Esophagus muscularis mucosa (tissue), 4 donors: Measurements from ENCODE around the gene PSMD7. TPM values are rescaled to one million over a fixed set of nuclear protein-coding genes. Genes with fewer than 3 reads are reported as not detected.

Source experiments
- DNase-seq: peaks from one replicate; pipeline ENCODE4 v3.0.0-alpha.2; 2017; ENCODE audit errors: extremely low spot score
- H3K27ac ChIP-seq, 4 donors: fragments of 200-600 bp; sonication (generic); replicated peaks in 1 of 4; 1 replicate in 3 of 4; 2 replicates in 1 of 4; pipeline ENCODE4 v1.5.1; 2016 to 2019; ENCODE audit warnings: mild to moderate bottlenecking in 1 of 4
- H3K27me3 ChIP-seq, 4 donors: fragments of 200-600 bp; sonication (generic); one replicate each; pipeline versions ENCODE4 v1.5.1 to v1.6.0; 2016 to 2019
- H3K36me3 ChIP-seq, 4 donors: fragments of 200-600 bp; sonication (generic); one replicate each; pipeline ENCODE4 v1.5.1; 2016 to 2019
- H3K4me1 ChIP-seq, 4 donors: fragments of 200-600 bp; sonication (generic); one replicate each; pipeline ENCODE4 v1.5.1; 2016 to 2019
- H3K4me3 ChIP-seq, 4 donors: fragments of 200-600 bp; sonication (generic); 1 replicate in 2 of 4; 2 replicates in 2 of 4; pipeline ENCODE4 v1.5.1; 2016 to 2019; ENCODE audit warnings: mild to moderate bottlenecking in 4 of 4, moderate library complexity in 1 of 4
- H3K9me3 ChIP-seq, 4 donors: fragments of 200-600 bp; sonication (generic); 1 replicate in 3 of 4; 2 replicates in 1 of 4; pipeline ENCODE4 v1.5.1; 2016 to 2019
- CTCF ChIP-seq, 3 experiments: fragments of 200-600 bp in 2 of 3; fragments of 450-650 bp in 1 of 3; sonication (generic) in 2 of 3; IDR thresholded peaks; one replicate each; pipeline ENCODE4 v1.5.1; 2017 to 2019; ENCODE audit warnings: antibody characterized with exemption in 3 of 3, mild to moderate bottlenecking in 2 of 3, moderate library complexity in 1 of 3
- EP300 ChIP-seq: sonication (generic); formaldehyde crosslinking; IDR thresholded peaks from one replicate; pipeline ENCODE4 v1.6.1; 2017; ENCODE audit warnings: antibody characterized with exemption
- POLR2A ChIP-seq: fragments of 450-650 bp; IDR thresholded peaks from one replicate; pipeline ENCODE4 v1.6.1; 2017; ENCODE audit warnings: antibody characterized with exemption, moderate library complexity, mild to moderate bottlenecking, low read depth
- POLR2AphosphoS5 ChIP-seq, 2 donors: sonication (generic); formaldehyde crosslinking; IDR thresholded peaks; one replicate each; pipeline ENCODE4 v1.6.1; 2017; ENCODE audit warnings: antibody characterized with exemption in 2 of 2
- WGBS: methylation state at CpG from one replicate; pipeline ENCODE4 v1.1.5; 2018; 5-methylcytosine and 5-hydroxymethylcytosine counted together
- intact Hi-C: fragments of 100-400 bp; cut with DNase I; formaldehyde crosslinking; loops from one replicate; pipeline ENCODE4 v1.15.1; 2023
- total RNA-seq, 4 donors: library from RNA; depleted of rRNA; stranded (reverse); fragments of >200 nt; gene quantifications; one replicate each; pipeline versions ENCODE4 v1.1.0 to v1.2.1, GENCODE V29; 2016

PSMD7 gene
- total RNA-seq, 4 donors from 2014 or later: 75.6 to 94.4 (median 87.7) TPM

GRCh38 chr16:74291176-74291575, 5.4 kb upstream of the PSMD7 start:
- no peak for DNase-seq

GRCh38 chr16:74291577-74292208, 4.9 kb upstream of the PSMD7 start:
- Histone ChIP-seq H3K36me3 (peaks cover 0 to 6% (median 0%) of the 10 kb centered on the region in 4 donors), H3K9me3 (peaks cover 0 to 11% (median 4%) of the 10 kb centered on the region in 4 donors), H3K27ac (no peak overlapping the region), H3K4me1 (peaks cover 8 to 10% (median 8%) of the 10 kb centered on the region in 4 donors), H3K27me3 (no peaks in the 10 kb centered on the region), H3K4me3 (no peak overlapping the region)
- DNase-seq: no peak
- 92% methylated on average over 1 of the region's 1 CpG for WGBS
- intact Hi-C loops: loop anchor here (10.0 kb wide), 1 partner anchor 73 kb away; no protein-coding TSS in a partner anchor
- TF ChIP-seq POLR2A (no peak), EP300 (no peak), POLR2AphosphoS5 (IDR thresholded peaks at IDR 0.05) (no peak), CTCF (IDR thresholded peaks at IDR 0.05) (no peak)

More at GRCh38 chr16:74291176-74291575, 5.4 kb upstream of the PSMD7 start:
- no peak overlapping the region for H3K27ac ChIP-seq
- peaks cover 0 to 6% (median 0%) of the 10 kb centered on the region in 4 donors for H3K36me3 ChIP-seq
- peaks cover 0 to 11% (median 4%) of the 10 kb centered on the region in 4 donors for H3K9me3 ChIP-seq
- 97% methylated on average over 5 of the region's 5 CpGs for WGBS
- intact Hi-C loops: loop anchor here (10.0 kb wide), 1 partner anchor 74 kb away; no protein-coding TSS in a partner anchor
- no peaks in the 10 kb centered on the region for H3K27me3 ChIP-seq
- TF ChIP-seq POLR2A: no peak
- no peak for TF ChIP-seq POLR2AphosphoS5 (IDR thresholded peaks at IDR 0.05)
- no peak for TF ChIP-seq EP300
- no peak for TF ChIP-seq CTCF (IDR thresholded peaks at IDR 0.05)
- peaks cover 8 to 10% (median 8%) of the 10 kb centered on the region in 4 donors for H3K4me1 ChIP-seq
- H3K4me3 ChIP-seq: no peak overlapping the region

- Histone ChIP-seq H3K36me3 (peaks cover 10 to 32% (median 21%) of the 10 kb centered on the region in 4 donors), H3K4me3 (peak overlapping the region; percentile 66 to 94 (median 91)), H3K4me1 (peaks cover 33 to 36% (median 34%) of the 10 kb centered on the region in 4 donors), H3K27me3 (no peaks in the 10 kb centered on the region), H3K27ac (peak overlapping the region; percentile 87 to 93 (median 91)), H3K9me3 (peaks cover 0 to 11% (median 4%) of the 10 kb centered on the region in 4 donors)
- intact Hi-C loops: loop anchor here (10.0 kb wide), 1 partner anchor 69 kb away; no protein-coding TSS in a partner anchor
- WGBS: under 1% methylated on average over 9 of the region's 9 CpGs
- no peak for TF ChIP-seq POLR2AphosphoS5 (IDR thresholded peaks at IDR 0.05)
- TF ChIP-seq CTCF (IDR thresholded peaks at IDR 0.05): no peak
- TF ChIP-seq EP300: no peak
- TF ChIP-seq POLR2A: no peak
- DNase-seq: no peak
Measured at GRCh38 chr16:74296104-74296431, 546 bp upstream of the PSMD7 start.

GRCh38 chr16:74297145-74297665, 591 bp downstream of the PSMD7 start:
- no peaks in the 10 kb centered on the region for H3K27me3 ChIP-seq
- no peak for DNase-seq
- intact Hi-C loops: loop anchor here (10.0 kb wide), 1 partner anchor 68 kb away; no protein-coding TSS in a partner anchor
- H3K4me1 ChIP-seq: peaks cover 33 to 42% (median 35%) of the 10 kb centered on the region in 4 donors
- under 1% methylated on average over 21 of the region's 27 CpGs for WGBS
- H3K27ac ChIP-seq: peak overlapping the region; percentile 87 to 93 (median 91)
- peaks cover 19 to 41% (median 31%) of the 10 kb centered on the region in 4 donors for H3K36me3 ChIP-seq
- TF ChIP-seq EP300: no peak
- TF ChIP-seq CTCF (IDR thresholded peaks at IDR 0.05): no peak
- TF ChIP-seq POLR2A: no peak
- TF ChIP-seq POLR2AphosphoS5 (IDR thresholded peaks at IDR 0.05): no peak
- H3K4me3 ChIP-seq: peak overlapping the region; percentile 66 to 94 (median 91)
- H3K9me3 ChIP-seq: no peaks in the 10 kb centered on the region
